HFFc6 (cell line): Measurements from ENCODE around the gene CRYBG1. TPM values are rescaled to one million over a fixed set of nuclear protein-coding genes. Genes with fewer than 3 reads are reported as not detected.
A peak's percentile ranks its signal among the peaks of the same experiment; 100 is the strongest.
"Not testable (repeated sequence)": the region's sequence is repeated elsewhere in the genome, so short reads cannot be mapped to it uniquely, and the experiment has no call there.

Experiments used
- DNase-seq: peaks from one replicate; pipeline ENCODE4 v3.0.0-alpha.2; 2018
- H3K27ac Mint-ChIP-seq: 2 replicates; pipeline ENCODE4 v1.8.0; 2020; ENCODE audit warnings: mild to moderate bottlenecking, mixed read lengths
- H3K27me3 Mint-ChIP-seq: 2 replicates; pipeline ENCODE4 v1.8.0; 2021; ENCODE audit warnings: mild to moderate bottlenecking, moderate library complexity, mixed read lengths; ENCODE audit not compliant: insufficient read depth
- H3K36me3 Mint-ChIP-seq: 2 replicates; pipeline ENCODE4 v1.8.0; 2021; ENCODE audit warnings: low read depth, mixed read lengths
- H3K4me1 Mint-ChIP-seq: 2 replicates; pipeline ENCODE4 v1.8.0; 2020; ENCODE audit warnings: low read depth, mixed read lengths
- H3K4me3 Mint-ChIP-seq: 2 replicates; pipeline ENCODE4 v1.8.0; 2020; ENCODE audit warnings: mild to moderate bottlenecking, moderate library complexity, mixed read lengths
- H3K9me3 Mint-ChIP-seq: 2 replicates; pipeline ENCODE4 v1.8.0; 2020; ENCODE audit warnings: mild to moderate bottlenecking, mixed read lengths
- total RNA-seq, 6 experiments: library from RNA; stranded (reverse); fragmentation: NEBNext Ultra II Directional; extraction: Animal tissue kit (Norgen Biotek cat#: 25700); gene quantifications; 2 replicates in 1 of 6; 3 replicates in 5 of 6; pipeline ENCODE4 v1.2.3, GENCODE V29; 2021
- TF ChIP-seq, protein P1 (sequence below): fragments of 200-600 bp; sonication (generic); IDR thresholded peaks from 2 replicates; pipeline ENCODE4 v1.5.0; 2021; ENCODE audit warnings: antibody characterized with exemption, mild to moderate bottlenecking

CRYBG1 gene
- total RNA-seq, 6 experiments from 2014 or later = 8.2 to 10.9 (median 9.8) TPM

GRCh38 chr6:106574741-106575458 lies 214.4 kb downstream of the CRYBG1 start:
- Mint-ChIP-seq H3K36me3 (peaks cover 13% of the 10 kb centered on the region), H3K27ac (peak overlapping the region; percentile 83), H3K4me1 (peaks cover 21% of the 10 kb centered on the region), H3K9me3 (no peaks in the 10 kb centered on the region), H3K27me3 (no peaks in the 10 kb centered on the region), H3K4me3 (peak overlapping the region; percentile 42)
- peak; percentile 71 for DNase-seq
- TF ChIP-seq, protein P1, sequence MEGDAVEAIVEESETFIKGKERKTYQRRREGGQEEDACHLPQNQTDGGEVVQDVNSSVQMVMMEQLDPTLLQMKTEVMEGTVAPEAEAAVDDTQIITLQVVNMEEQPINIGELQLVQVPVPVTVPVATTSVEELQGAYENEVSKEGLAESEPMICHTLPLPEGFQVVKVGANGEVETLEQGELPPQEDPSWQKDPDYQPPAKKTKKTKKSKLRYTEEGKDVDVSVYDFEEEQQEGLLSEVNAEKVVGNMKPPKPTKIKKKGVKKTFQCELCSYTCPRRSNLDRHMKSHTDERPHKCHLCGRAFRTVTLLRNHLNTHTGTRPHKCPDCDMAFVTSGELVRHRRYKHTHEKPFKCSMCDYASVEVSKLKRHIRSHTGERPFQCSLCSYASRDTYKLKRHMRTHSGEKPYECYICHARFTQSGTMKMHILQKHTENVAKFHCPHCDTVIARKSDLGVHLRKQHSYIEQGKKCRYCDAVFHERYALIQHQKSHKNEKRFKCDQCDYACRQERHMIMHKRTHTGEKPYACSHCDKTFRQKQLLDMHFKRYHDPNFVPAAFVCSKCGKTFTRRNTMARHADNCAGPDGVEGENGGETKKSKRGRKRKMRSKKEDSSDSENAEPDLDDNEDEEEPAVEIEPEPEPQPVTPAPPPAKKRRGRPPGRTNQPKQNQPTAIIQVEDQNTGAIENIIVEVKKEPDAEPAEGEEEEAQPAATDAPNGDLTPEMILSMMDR = no peak

- Mint-ChIP-seq H3K9me3 (no peaks in the 10 kb centered on the region), H3K27ac (no peak overlapping the region), H3K4me1 (peaks cover 9% of the 10 kb centered on the region), H3K27me3 (no peaks in the 10 kb centered on the region), H3K36me3 (peaks cover 7% of the 10 kb centered on the region; the same call in 1 of the 2 replicates), H3K4me3 (no peak overlapping the region)
- TF ChIP-seq, protein P1 = no peak
- no peak for DNase-seq
Measured at GRCh38 chr6:106579281-106579680, 218.8 kb downstream of the CRYBG1 start.

DNA sequence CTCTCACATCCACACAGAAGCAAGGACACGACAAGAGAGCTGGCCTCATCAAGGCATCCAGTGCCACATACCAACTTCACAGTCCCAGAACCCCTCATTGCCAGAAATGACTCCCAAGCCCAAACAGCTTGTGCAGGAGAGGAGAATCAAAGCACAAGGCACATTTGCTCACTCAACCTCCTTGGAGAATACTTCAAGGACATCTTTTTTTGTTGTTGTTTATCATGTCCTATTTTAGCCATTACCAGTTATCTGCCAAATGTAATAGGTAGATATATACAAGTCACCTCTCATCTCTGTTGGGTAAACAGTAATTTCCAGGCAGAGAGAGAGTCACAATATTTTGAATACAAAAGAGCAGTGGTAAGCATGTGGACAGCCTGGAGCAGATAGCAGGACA lies 221.0 kb downstream of the CRYBG1 start:
- peaks cover 7% of the 10 kb centered on the region; the same call in 1 of the 2 replicates for H3K36me3 Mint-ChIP-seq
- DNase-seq = no peak
- H3K9me3 Mint-ChIP-seq = no peaks in the 10 kb centered on the region
- H3K4me1 Mint-ChIP-seq = peaks cover under 1% of the 10 kb centered on the region; the same call in 1 of the 2 replicates
- no peaks in the 10 kb centered on the region for H3K27me3 Mint-ChIP-seq
- no peak overlapping the region for H3K27ac Mint-ChIP-seq
- TF ChIP-seq, protein P1 = no peak
- no peak overlapping the region for H3K4me3 Mint-ChIP-seq

- Mint-ChIP-seq H3K36me3 (peaks cover 7% of the 10 kb centered on the region; the same call in 1 of the 2 replicates), H3K27me3 (no peaks in the 10 kb centered on the region), H3K27ac (no peak overlapping the region), H3K4me1 (peaks cover 29% of the 10 kb centered on the region), H3K4me3 (no peak overlapping the region), H3K9me3 (no peaks in the 10 kb centered on the region)
- TF ChIP-seq, protein P1 = no peak
- DNase-seq = no peak
Measured at GRCh38 chr6:106586815-106587415, 226.4 kb downstream of the CRYBG1 start.

DNA sequence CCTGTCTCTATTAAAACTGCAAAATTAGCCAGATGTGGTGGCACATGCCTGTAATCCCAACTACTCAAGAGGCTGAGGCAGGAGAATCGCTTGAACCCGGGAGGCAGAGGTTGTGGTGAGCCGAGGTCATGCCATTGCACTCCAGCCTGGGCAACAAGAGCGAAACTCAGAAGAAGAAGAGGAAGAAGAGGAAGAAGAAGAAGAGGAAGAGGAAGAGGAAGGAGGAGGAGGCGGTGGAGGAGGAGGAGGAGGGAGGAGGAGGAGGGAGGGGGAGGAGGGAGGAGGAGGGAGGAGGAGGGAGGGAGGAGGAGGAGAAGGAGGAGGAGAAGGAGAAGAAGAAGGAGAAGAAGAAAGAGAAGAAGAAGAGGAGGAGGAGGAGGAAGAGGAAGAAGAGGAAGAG lies 228.4 kb downstream of the CRYBG1 start:
- H3K9me3 Mint-ChIP-seq, H3K36me3 Mint-ChIP-seq, DNase-seq, H3K27ac Mint-ChIP-seq, H3K4me3 Mint-ChIP-seq, H3K27me3 Mint-ChIP-seq: not testable (repeated sequence)
- peaks cover 35% of the 10 kb centered on the region for H3K4me1 Mint-ChIP-seq
